Measurements from ENCODE around the gene CNTNAP2.

GRCh38 chr7:146126767-146127509 is 10.3 kb downstream of the CNTNAP2 start:
- TF ChIP-seq CTCF (IDR thresholded peaks at IDR 0.05 in 4 of 5, conservative IDR thresholded peaks at IDR 0.05 in 1 of 5), result no peak
- TF ChIP-seq POLR2A (IDR thresholded peaks at IDR 0.05), result no peak

All from gastrocnemius medialis (tissue), 4 donors.